IMR-90 (cell line): ENCODE results near the gene EPHB1. TPM values are rescaled to one million over a fixed set of nuclear protein-coding genes. Genes with fewer than 3 reads are reported as not detected.

Experiments used
- ATAC-seq: fragments of 200-7000 bp; cut with Tn5 transposase; 2 replicates; pipeline ENCODE4 v1.9.1; 2020; ENCODE audit warnings: low read depth, mild to moderate bottlenecking, moderate library complexity
- BruUV-seq: library from RNA; stranded (reverse); fragments of 400-500 nt; replicated peaks from 2 replicates; lab custom pipeline; 2021; lab: Mats Ljungman, UMichigan
- CTCF ChIA-PET: fragments of 300-600 bp; formaldehyde crosslinking; extraction: SDS; loops from one replicate; lab custom pipeline; 2021; ENCODE audit warnings: antibody characterized with exemption; lab: Yijun Ruan, JAX
- POLR2A ChIA-PET: fragments of 300-600 bp; sonication (Branson Sonifier 250); formaldehyde crosslinking; loops from one replicate; lab custom pipeline; 2022; ENCODE audit warnings: antibody characterized with exemption; ENCODE audit not compliant: unreplicated experiment; lab: Charles Lee
- DNase-seq: peaks from one replicate; pipeline ENCODE4 v3.0.0; 2013
- H2AFZ ChIP-seq: replicated peaks from 2 replicates; pipeline ENCODE3; 2013; ENCODE audit warnings: low read length, mild to moderate bottlenecking; ENCODE audit not compliant: poor library complexity
- H2AK5ac ChIP-seq: 2 replicates; pipeline ENCODE4 v1.6.1; 2013; ENCODE audit warnings: low read depth, low read length, inconsistent platforms
- H2AK9ac ChIP-seq: replicated peaks from 2 replicates; pipeline ENCODE3; 2013; ENCODE audit warnings: mild to moderate bottlenecking, low read depth, low read length, moderate library complexity; ENCODE audit not compliant: poor library complexity
- H2BK120ac ChIP-seq: 2 replicates; pipeline ENCODE4 v1.6.1; 2013; ENCODE audit warnings: low read depth, low read length, inconsistent platforms
- H2BK15ac ChIP-seq: 3 replicates; pipeline ENCODE4 v1.6.1; 2013; ENCODE audit warnings: low read depth, low read length, inconsistent platforms
- H2BK20ac ChIP-seq: 2 replicates; pipeline ENCODE4 v1.6.1; 2013; ENCODE audit warnings: low read depth, mild to moderate bottlenecking, inconsistent platforms, low read length, moderate library complexity
- H2BK5ac ChIP-seq: 2 replicates; pipeline ENCODE4 v1.6.1; 2013; ENCODE audit warnings: mild to moderate bottlenecking, low read depth, low read length, inconsistent platforms; ENCODE audit not compliant: poor library complexity, severe bottlenecking
- H3K14ac ChIP-seq: replicated peaks from 2 replicates; pipeline ENCODE4 v1.6.1; 2013; ENCODE audit warnings: low read depth, low read length, inconsistent platforms
- H3K18ac ChIP-seq: 2 replicates; pipeline ENCODE4 v1.6.1; 2013; ENCODE audit warnings: low read depth, low read length, control low read depth
- H3K23ac ChIP-seq: 2 replicates; pipeline ENCODE4 v1.6.1; 2013; ENCODE audit warnings: low read depth, low read length, inconsistent platforms
- H3K27ac ChIP-seq: 2 replicates; pipeline ENCODE4 v1.5.1; 2013; ENCODE audit warnings: mild to moderate bottlenecking, control low read depth, low read length; ENCODE audit not compliant: insufficient read depth
- H3K27me3 ChIP-seq: 2 replicates; pipeline ENCODE4 v1.6.1; 2013; ENCODE audit warnings: low read length; ENCODE audit not compliant: control insufficient read depth, insufficient read depth
- H3K36me3 ChIP-seq: 2 replicates; pipeline ENCODE4 v1.6.1; 2013; ENCODE audit warnings: low read length, mixed read lengths; ENCODE audit not compliant: control insufficient read depth, insufficient read depth
- H3K4ac ChIP-seq: 2 replicates; pipeline ENCODE4 v1.6.1; 2013; ENCODE audit warnings: low read depth, low read length, inconsistent platforms
- H3K4me1 ChIP-seq: 2 replicates; pipeline ENCODE4 v1.6.1; 2013; ENCODE audit warnings: low read length, mixed read lengths; ENCODE audit not compliant: control insufficient read depth, insufficient read depth
- H3K4me2 ChIP-seq: 2 replicates; pipeline ENCODE4 v1.6.1; 2013; ENCODE audit warnings: low read depth, mild to moderate bottlenecking, control low read depth, low read length, moderate library complexity
- H3K4me3 ChIP-seq: 2 replicates; pipeline ENCODE4 v1.5.1; 2013; ENCODE audit warnings: low read depth, mild to moderate bottlenecking, control low read depth, low read length, moderate library complexity; ENCODE audit not compliant: insufficient read depth
- H3K56ac ChIP-seq: 2 replicates; pipeline ENCODE4 v1.6.1; 2013; ENCODE audit warnings: low read length, inconsistent platforms; ENCODE audit not compliant: insufficient read depth; ENCODE audit errors: extremely low read depth
- H3K79me1 ChIP-seq, 2 experiments: 2 replicates each; pipeline ENCODE4 v1.6.1; 2013; ENCODE audit warnings: low read length in 2 of 2, inconsistent platforms in 1 of 2, low read depth in 1 of 2
- H3K9ac ChIP-seq: 2 replicates; pipeline ENCODE4 v1.6.1; 2013; ENCODE audit warnings: low read depth, low read length, control low read depth
- H3K9me1 ChIP-seq: 2 replicates; pipeline ENCODE4 v1.6.1; 2013; ENCODE audit warnings: low read length, inconsistent platforms; ENCODE audit not compliant: insufficient read depth
- H3K9me3 ChIP-seq: 2 replicates; pipeline ENCODE4 v1.6.1; 2013; ENCODE audit warnings: low read length; ENCODE audit not compliant: control insufficient read depth, insufficient read depth
- H4K20me1 ChIP-seq: 2 replicates; pipeline ENCODE4 v1.6.1; 2013; ENCODE audit warnings: low read length, inconsistent platforms; ENCODE audit not compliant: insufficient read depth
- H4K5ac ChIP-seq: 2 replicates; pipeline ENCODE4 v1.6.1; 2013; ENCODE audit warnings: mild to moderate bottlenecking, low read depth, low read length, control low read depth
- H4K8ac ChIP-seq, 2 experiments: 2 replicates each; pipeline ENCODE4 v1.6.1; 2013; ENCODE audit warnings: low read depth in 2 of 2, low read length in 2 of 2, control low read depth in 1 of 2, inconsistent platforms in 1 of 2
- H4K91ac ChIP-seq: 2 replicates; pipeline ENCODE4 v1.6.1; 2013; ENCODE audit warnings: low read depth, low read length, inconsistent platforms; ENCODE audit not compliant: insufficient read depth
- BHLHE40 ChIP-seq: fragments of 150-350 bp; IDR thresholded peaks from 2 replicates; pipeline ENCODE4 v1.6.1; 2016; ENCODE audit warnings: mild to moderate bottlenecking, low read depth, low read length
- CEBPB ChIP-seq: IDR thresholded peaks from 2 replicates; pipeline ENCODE4 v1.6.1; 2012; ENCODE audit warnings: low read depth, low read length, improper control_type of control experiment
- CHD1 ChIP-seq: IDR thresholded peaks from 2 replicates; pipeline ENCODE4 v1.6.1; 2012; ENCODE audit warnings: low read depth, low read length, improper control_type of control experiment
- CTCF ChIP-seq: conservative IDR thresholded peaks from 2 replicates; pipeline ENCODE4 v1.5.1; 2012; ENCODE audit warnings: mild to moderate bottlenecking, low read depth, low read length, improper control_type of control experiment
- ELK1 ChIP-seq: fragments of 150-350 bp; IDR thresholded peaks from 2 replicates; pipeline ENCODE4 v1.6.1; 2016; ENCODE audit warnings: low read depth, mild to moderate bottlenecking, low read length, moderate library complexity, borderline replicate concordance
- FOS ChIP-seq: fragments of 150-350 bp; IDR thresholded peaks from 2 replicates; pipeline ENCODE4 v1.6.1; 2016; ENCODE audit warnings: low read depth, low read length
- MAFK ChIP-seq: IDR thresholded peaks from 2 replicates; pipeline ENCODE4 v1.6.1; 2012; ENCODE audit warnings: low read depth, low read length, improper control_type of control experiment
- MAZ ChIP-seq: IDR thresholded peaks from 2 replicates; pipeline ENCODE4 v1.6.1; 2012; ENCODE audit warnings: low read depth, mild to moderate bottlenecking, low read length, improper control_type of control experiment, moderate library complexity, borderline replicate concordance
- MXI1 ChIP-seq: IDR thresholded peaks from 2 replicates; pipeline ENCODE4 v1.6.1; 2012; ENCODE audit warnings: low read depth, mild to moderate bottlenecking, low read length, moderate library complexity, borderline replicate concordance
- NFE2L2 ChIP-seq: fragments of 150-350 bp; IDR thresholded peaks from 2 replicates; pipeline ENCODE4 v1.6.1; 2016; ENCODE audit warnings: low read depth, mild to moderate bottlenecking, low read length
- POLR2A ChIP-seq: IDR thresholded peaks from 2 replicates; pipeline ENCODE4 v1.6.1; 2012; ENCODE audit warnings: mild to moderate bottlenecking, low read depth, low read length
- RAD21 ChIP-seq: IDR thresholded peaks from 2 replicates; pipeline ENCODE4 v1.6.1; 2012; ENCODE audit warnings: low read length, improper control_type of control experiment
- RCOR1 ChIP-seq: IDR thresholded peaks from 2 replicates; pipeline ENCODE4 v1.6.1; 2012; ENCODE audit warnings: mild to moderate bottlenecking, low read length, improper control_type of control experiment; ENCODE audit not compliant: insufficient replicate concordance
- RFX5 ChIP-seq: IDR thresholded peaks from 2 replicates; pipeline ENCODE4 v1.8.0; 2012; ENCODE audit warnings: low read depth, mild to moderate bottlenecking, low read length, moderate library complexity
- SMC3 ChIP-seq: fragments of 150-350 bp; IDR thresholded peaks from 2 replicates; pipeline ENCODE4 v1.6.1; 2016; ENCODE audit warnings: low read depth, mild to moderate bottlenecking, antibody characterized with exemption, low read length, moderate library complexity
- USF2 ChIP-seq: fragments of 150-350 bp; IDR thresholded peaks from 2 replicates; pipeline ENCODE4 v1.6.1; 2017; ENCODE audit warnings: mild to moderate bottlenecking, antibody characterized with exemption, low read length, low read depth
- whole genome bisulfite sequencing, 2 experiments: methylation state at CpG; one replicate each; pipeline versions ENCODE4 v1.1.5 to v1.1.7; 2013; ENCODE audit warnings: missing lambda C conversion rate in 2 of 2; ENCODE audit not compliant: insufficient read length in 1 of 2; ENCODE audit errors: extremely low coverage in 2 of 2; 5-methylcytosine and 5-hydroxymethylcytosine counted together
- dilution Hi-C: fragments of 300-500 bp; cut with HindIII; formaldehyde crosslinking; loops from one replicate; pipeline ENCODE4 v1.14.3; 2018; ENCODE audit warnings: low sequenced_read_pairs; ENCODE audit not compliant: unreplicated experiment
- in situ Hi-C: fragments of 300-500 bp; cut with MboI; formaldehyde crosslinking; loops from 3 replicates; pipeline ENCODE4 v1.14.3; 2019; ENCODE audit warnings: low sequenced_read_pairs, inconsistent platforms, mixed read lengths
- intact Hi-C: fragments of 100-400 bp; cut with micrococcal nuclease; formaldehyde crosslinking; loops from 2 replicates; pipeline ENCODE4 v1.10.0; 2022
- polyA plus RNA-seq, 3 experiments: library from polyadenylated mRNA; depleted of rRNA; stranded (reverse); fragments of >200 nt; gene quantifications; 2 replicates each; pipeline ENCODE4 v1.2.3, GENCODE V29; 2012; ENCODE audit warnings: low replicate concordance in 1 of 3
- total RNA-seq: library from RNA; depleted of rRNA; stranded (reverse); fragments of >200 nt; gene quantifications from 2 replicates; pipeline ENCODE4 v1.2.3, GENCODE V29; 2012

The EPHB1 gene
- total and polyA plus RNA-seq, 2 of the 4 experiments (the other 2 are of a cell fraction): 0.17 to 0.36 TPM

- Histone ChIP-seq H4K5ac (no peak overlapping the region), H3K4me3 (no peak overlapping the region)
- CTCF ChIA-PET: no interaction called here
These were observed 4.3 kb downstream of the EPHB1 start for GRCh38 chr3:134799393-134799792.

More at GRCh38 chr3:134799393-134799792, 4.3 kb downstream of the EPHB1 start:
- POLR2A ChIA-PET: no interaction called here
- Histone ChIP-seq H3K9ac (no peak overlapping the region), H3K36me3 (no peaks in the 10 kb centered on the region), H3K14ac (no peak overlapping the region), H2BK15ac (no peak overlapping the region), H3K4me1 (peaks cover 1% of the 10 kb centered on the region; the same call in 1 of the 2 replicates), H3K27me3 (peaks cover 39% of the 10 kb centered on the region), H3K9me3 (no peaks in the 10 kb centered on the region), H2BK120ac (no peak overlapping the region), H2BK20ac (no peak overlapping the region), H3K23ac (no peak overlapping the region), H3K56ac (no peak overlapping the region), H3K79me1 (no peaks in the 10 kb centered on the region), H2AFZ (no peak overlapping the region), H2AK9ac (no peak overlapping the region), H4K20me1 (no peaks in the 10 kb centered on the region; the same call in 1 of the 2 replicates), H2BK5ac (no peak overlapping the region), H3K27ac (no peak overlapping the region), H3K9me1 (no peaks in the 10 kb centered on the region), H4K91ac (no peak overlapping the region), H2AK5ac (no peak overlapping the region), H3K4ac (no peak overlapping the region), H3K4me2 (no peak overlapping the region), H4K8ac (no peak overlapping the region), H3K18ac (no peak overlapping the region)
- DNase-seq (peak; percentile 10), ATAC-seq (peak; percentile 22)
- dilution Hi-C loops (no loop called here), intact Hi-C loops (loop anchor here (10.0 kb wide), 1 partner anchor 1245 kb away; no protein-coding TSS in a partner anchor), in situ Hi-C loops (loop anchor here (5.0 to 25.0 kb wide), 2 partner anchors 1093 to 1238 kb away; no protein-coding TSS in a partner anchor)
- no TSS peak for BruUV-seq
- whole genome bisulfite sequencing, 2 experiments: 22% methylated on average over 1 of the region's 6 CpGs; no CpG with 5 or more reads in 1 of the 2 experiments
- TF ChIP-seq RFX5 (no peak), ELK1 (no peak), MAZ (no peak), USF2 (no peak), CEBPB (no peak), MAFK (no peak), RAD21 (no peak), SMC3 (no peak), FOS (no peak), CTCF (no peak), NFE2L2 (no peak), RCOR1 (no peak), POLR2A (no peak), BHLHE40 (no peak), CHD1 (no peak), MXI1 (no peak)
